Right lobe of liver (tissue), 6 donors: ENCODE results near the gene GALNT10. TPM values are rescaled to one million over a fixed set of nuclear protein-coding genes. Genes with fewer than 3 reads are reported as not detected.

ENCODE experiments used
- ATAC-seq, 4 donors: fragments of 200-7000 bp; cut with Tn5 transposase; one replicate each; pipeline ENCODE4 v1.9.1; 2020; ENCODE audit warnings: mild to moderate bottlenecking in 4 of 4, moderate library complexity in 4 of 4
- DNase-seq, 3 donors: peaks; one replicate each; pipeline ENCODE4 v3.0.0-alpha.2; 2020
- H3K27ac ChIP-seq, 3 donors: fragments of 200-600 bp; one replicate each; pipeline ENCODE4 v1.8.0; 2022
- H3K27me3 ChIP-seq, 2 donors: fragments of 200-600 bp; one replicate each; pipeline ENCODE4 v1.8.0; 2022
- H3K36me3 ChIP-seq, 4 donors: fragments of 200-600 bp; sonication (generic) in 1 of 4; one replicate each; pipeline versions ENCODE4 v1.5.1 to v1.8.0; 2017 to 2022; ENCODE audit warnings: control low read depth in 1 of 4
- H3K4me1 ChIP-seq, 4 donors: fragments of 200-600 bp; sonication (generic) in 1 of 4; one replicate each; pipeline versions ENCODE4 v1.5.1 to v1.8.0; 2017 to 2022; ENCODE audit warnings: control low read depth in 1 of 4
- H3K4me3 ChIP-seq, 3 donors: fragments of 200-600 bp; one replicate each; pipeline ENCODE4 v1.8.0; 2022
- H3K9me3 ChIP-seq, 4 donors: fragments of 200-600 bp; sonication (generic) in 1 of 4; one replicate each; pipeline versions ENCODE4 v1.5.1 to v1.8.0; 2017 to 2022; ENCODE audit warnings: control low read depth in 1 of 4
- POLR2A ChIP-seq: fragments of 450-650 bp; IDR thresholded peaks from one replicate; pipeline ENCODE4 v1.6.1; 2017; ENCODE audit warnings: antibody characterized with exemption, mild to moderate bottlenecking
- WGBS: methylation state at CpG from one replicate; pipeline ENCODE4 v1.1.6; 2018; ENCODE audit warnings: low coverage, low lambda C conversion rate; ENCODE audit not compliant: insufficient coverage; ENCODE audit errors: missing lambda C conversion rate; 5-methylcytosine and 5-hydroxymethylcytosine counted together
- intact Hi-C, 2 donors: fragments of 100-400 bp; cut with DNase I; formaldehyde crosslinking; loops; one replicate each; pipeline versions ENCODE4 v1.11.2 to v1.14.1; 2022
- total RNA-seq, 6 experiments: library from RNA; depleted of rRNA in 2 of 6; stranded (reverse); fragments of >200 nt in 2 of 6; fragmentation: NEBNext Ultra II Directional in 3 of 6; extraction: Animal tissue kit (Norgen Biotek cat#: 25700) in 3 of 6; gene quantifications; one replicate each; pipeline versions ENCODE4 v1.1.0 to v1.2.4, GENCODE V29; 2016 to 2023
- TF ChIP-seq, protein P1 (sequence below), 4 donors: fragments of 200-600 bp in 3 of 4; fragments of 450-650 bp in 1 of 4; IDR thresholded peaks; one replicate each; pipeline versions ENCODE4 v1.5.1 to v1.8.0; 2016 to 2022; ENCODE audit warnings: antibody characterized with exemption in 4 of 4, mild to moderate bottlenecking in 2 of 4
- donor health status: DM: no; HTN: yes; CAD: no.
- donor health status: DM: no; HTN: no; CAD: no.
- donor health status: DM: no; HTN: no; CAD: no.
- donor health status: DM: no; HTN: yes; CAD: no.
- donor health status: DM: no; HTN: yes; CAD: no.

The GALNT10 gene
- total RNA-seq, 6 experiments from 2014 or later, result 4.0 to 9.7 (median 7.1) TPM

DNA sequence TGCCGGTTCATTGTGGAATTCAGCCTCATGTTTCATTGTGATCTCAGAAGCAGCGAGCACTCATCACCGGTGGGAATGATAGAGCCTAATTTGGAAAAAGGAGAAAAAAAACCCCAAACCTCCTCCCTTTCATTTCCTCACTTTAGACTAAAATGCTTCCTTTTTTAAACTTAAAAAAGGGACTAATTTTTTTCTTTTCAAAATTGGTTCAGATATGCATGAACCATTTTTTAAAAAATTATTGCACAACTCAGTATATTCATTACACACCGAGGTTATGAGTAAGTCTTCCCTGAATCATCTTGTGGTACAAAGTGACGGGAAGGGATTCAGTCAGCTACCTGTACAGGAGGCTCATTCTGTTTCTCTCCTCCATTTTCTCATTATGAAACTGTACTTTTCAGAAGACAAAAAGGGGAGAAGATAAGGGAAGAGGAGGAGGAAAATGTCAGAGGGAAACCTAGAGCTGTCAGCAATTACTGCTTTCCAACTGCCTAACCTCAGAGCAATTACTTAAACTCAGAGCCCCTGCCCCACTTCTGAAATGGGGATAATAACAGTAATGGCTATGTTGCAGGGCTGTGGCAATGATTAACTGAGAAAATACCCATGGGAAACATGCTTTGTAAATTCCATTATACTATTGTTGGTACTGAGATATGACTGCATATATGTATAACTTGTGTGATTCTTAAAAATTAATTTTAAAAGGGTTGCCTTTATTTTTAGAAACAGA, 24.0 kb downstream of the GALNT10 start:
- ATAC-seq (no peak), DNase-seq (no peak)
- no peak for TF ChIP-seq POLR2A
- TF ChIP-seq, protein P1, sequence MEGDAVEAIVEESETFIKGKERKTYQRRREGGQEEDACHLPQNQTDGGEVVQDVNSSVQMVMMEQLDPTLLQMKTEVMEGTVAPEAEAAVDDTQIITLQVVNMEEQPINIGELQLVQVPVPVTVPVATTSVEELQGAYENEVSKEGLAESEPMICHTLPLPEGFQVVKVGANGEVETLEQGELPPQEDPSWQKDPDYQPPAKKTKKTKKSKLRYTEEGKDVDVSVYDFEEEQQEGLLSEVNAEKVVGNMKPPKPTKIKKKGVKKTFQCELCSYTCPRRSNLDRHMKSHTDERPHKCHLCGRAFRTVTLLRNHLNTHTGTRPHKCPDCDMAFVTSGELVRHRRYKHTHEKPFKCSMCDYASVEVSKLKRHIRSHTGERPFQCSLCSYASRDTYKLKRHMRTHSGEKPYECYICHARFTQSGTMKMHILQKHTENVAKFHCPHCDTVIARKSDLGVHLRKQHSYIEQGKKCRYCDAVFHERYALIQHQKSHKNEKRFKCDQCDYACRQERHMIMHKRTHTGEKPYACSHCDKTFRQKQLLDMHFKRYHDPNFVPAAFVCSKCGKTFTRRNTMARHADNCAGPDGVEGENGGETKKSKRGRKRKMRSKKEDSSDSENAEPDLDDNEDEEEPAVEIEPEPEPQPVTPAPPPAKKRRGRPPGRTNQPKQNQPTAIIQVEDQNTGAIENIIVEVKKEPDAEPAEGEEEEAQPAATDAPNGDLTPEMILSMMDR (IDR thresholded peaks at IDR 0.05), result no peak
- H3K36me3 ChIP-seq, result no peaks in the 10 kb centered on the region
- no peaks in the 10 kb centered on the region for H3K9me3 ChIP-seq
- intact Hi-C loops, result no loop called here
- H3K4me1 ChIP-seq, result no peaks in the 10 kb centered on the region
- no peaks in the 10 kb centered on the region for H3K27me3 ChIP-seq
- H3K27ac ChIP-seq, result no peak overlapping the region
- no peak overlapping the region for H3K4me3 ChIP-seq
- WGBS, result 37% methylated on average over 5 of the region's 5 CpGs

DNA sequence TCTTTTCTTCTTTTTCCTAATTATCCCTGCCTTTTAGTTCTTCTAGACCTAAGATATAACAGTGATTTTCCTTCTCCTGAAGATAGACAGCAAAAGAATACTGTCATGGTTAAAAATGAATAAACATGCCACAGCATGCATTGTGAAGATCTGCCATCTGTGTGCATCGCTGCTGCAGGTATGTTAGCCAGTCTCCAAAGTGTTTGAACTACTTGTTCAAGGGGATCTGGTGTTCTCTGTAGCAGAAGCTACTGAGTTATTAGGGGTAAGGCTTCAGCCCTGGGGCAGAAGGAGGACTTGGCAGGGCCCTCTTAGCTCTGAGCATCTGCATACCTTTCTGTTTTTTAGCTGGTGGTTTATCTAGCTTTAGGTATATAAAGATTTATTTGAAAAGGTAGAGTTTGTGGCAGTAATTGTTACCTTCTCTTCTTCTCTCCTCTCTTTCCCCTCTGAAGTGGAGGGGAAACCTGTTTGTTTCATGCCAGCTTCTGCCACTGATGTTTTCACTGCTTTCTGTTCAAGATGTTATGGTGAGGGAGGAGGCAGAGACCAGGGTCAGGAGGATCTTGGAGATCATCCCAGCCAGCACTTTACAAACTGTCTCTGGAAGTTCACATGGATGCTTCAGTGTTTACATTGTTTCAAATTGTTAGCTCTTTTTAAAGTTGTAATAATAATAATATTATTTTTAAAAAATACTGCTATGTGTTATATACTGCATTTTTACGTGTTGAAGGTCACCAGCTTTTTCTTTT, 25.2 kb downstream of the GALNT10 start:
- TF ChIP-seq, protein P1 (IDR thresholded peaks at IDR 0.05), result no peak
- no peak for TF ChIP-seq POLR2A
- 86% methylated on average over 2 of the region's 2 CpGs for WGBS

DNA sequence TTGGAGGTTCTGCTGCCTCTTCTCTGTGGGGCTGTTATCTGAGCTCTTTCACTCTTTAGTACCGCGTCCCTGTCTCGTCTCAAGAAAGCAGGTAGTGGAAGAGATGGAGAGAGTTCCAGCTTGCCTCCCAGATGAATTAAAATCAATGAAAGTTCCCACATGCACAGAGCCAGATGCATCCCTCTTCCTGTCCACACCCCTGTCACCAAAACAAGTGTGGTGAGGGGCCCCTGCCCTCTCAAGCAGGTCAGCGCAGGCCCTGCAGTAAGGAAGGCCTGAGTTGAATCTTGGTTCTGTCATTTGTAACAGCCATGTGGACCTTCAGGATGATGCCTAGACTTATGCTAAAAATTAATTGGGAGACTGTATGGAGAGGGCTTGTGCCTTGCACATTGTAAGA, 26.9 kb downstream of the GALNT10 start:
- intact Hi-C loops, result no loop called here
- no peak overlapping the region for H3K27ac ChIP-seq
- H3K36me3 ChIP-seq, result no peaks in the 10 kb centered on the region
- no peaks in the 10 kb centered on the region for H3K4me1 ChIP-seq
- ATAC-seq (no peak), DNase-seq (no peak)
- no peaks in the 10 kb centered on the region for H3K27me3 ChIP-seq
- TF ChIP-seq, protein P1 (IDR thresholded peaks at IDR 0.05), result no peak
- TF ChIP-seq POLR2A, result no peak
- no CpG with 5 or more reads among the region's 4 CpGs for WGBS
- H3K9me3 ChIP-seq, result no peaks in the 10 kb centered on the region
- no peak overlapping the region for H3K4me3 ChIP-seq

More for the DNA sequence above, 25.2 kb downstream of the GALNT10 start:
- Histone ChIP-seq H3K27ac (no peak overlapping the region), H3K4me3 (no peak overlapping the region), H3K4me1 (no peaks in the 10 kb centered on the region), H3K27me3 (no peaks in the 10 kb centered on the region), H3K9me3 (no peaks in the 10 kb centered on the region), H3K36me3 (no peaks in the 10 kb centered on the region)
- no peak for ATAC-seq
- intact Hi-C loops, result no loop called here
- no peak for DNase-seq

DNA sequence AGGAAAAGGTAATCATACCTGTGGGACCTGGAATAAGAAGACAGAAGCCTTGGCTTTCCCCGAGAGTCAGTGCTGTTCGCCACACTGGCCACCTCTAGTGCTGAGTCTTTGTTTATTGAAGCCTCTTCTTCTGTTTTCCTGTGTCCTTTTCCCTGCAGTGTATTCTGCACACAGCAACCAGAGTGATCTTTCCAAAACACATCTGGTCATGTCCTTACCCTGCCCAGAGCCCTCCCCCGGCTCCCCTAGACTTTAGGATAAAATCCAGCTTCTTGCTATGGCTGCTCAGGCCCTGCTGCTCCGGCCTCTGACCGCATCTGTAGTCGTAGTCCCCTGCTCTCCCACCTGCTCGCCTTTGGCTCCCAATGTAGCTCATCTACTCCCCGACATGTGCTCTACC, 28.3 kb downstream of the GALNT10 start:
- peak in 1 of 4 donors; percentile 22 for ATAC-seq
- H3K9me3 ChIP-seq, result no peaks in the 10 kb centered on the region
- TF ChIP-seq, protein P1 (IDR thresholded peaks at IDR 0.05), result no peak
- TF ChIP-seq POLR2A, result no peak
- H3K27me3 ChIP-seq, result no peaks in the 10 kb centered on the region
- H3K36me3 ChIP-seq, result no peaks in the 10 kb centered on the region
- no peak for DNase-seq
- H3K27ac ChIP-seq, result no peak overlapping the region
- WGBS, result 99% methylated on average over 8 of the region's 8 CpGs
- H3K4me1 ChIP-seq, result no peaks in the 10 kb centered on the region
- intact Hi-C loops, result no loop called here
- H3K4me3 ChIP-seq, result no peak overlapping the region
